SU-DHL-6 (cell line): ENCODE measurements around the gene NDN.
"Not testable (repeated sequence)": the region's sequence is repeated elsewhere in the genome, so short reads cannot be mapped to it uniquely, and the experiment has no call there.

Experiments
- H2AFZ ChIP-seq: fragments of 200-600 bp; sonication (generic); 2 replicates; pipeline ENCODE4 v1.6.1; 2014; ENCODE audit warnings: low read depth, mild to moderate bottlenecking, moderate library complexity, mixed read lengths, antibody characterized with exemption, low read length; ENCODE audit not compliant: severe bottlenecking
- H3F3A ChIP-seq: fragments of 200-600 bp; shearing (Covaris generic); 2 replicates; pipeline ENCODE4 v1.6.0; 2016; ENCODE audit warnings: antibody characterized with exemption, mild to moderate bottlenecking; ENCODE audit not compliant: insufficient read depth
- H3K27ac ChIP-seq: fragments of 200-600 bp; sonication (generic); 2 replicates; pipeline ENCODE4 v1.5.1; 2016; ENCODE audit warnings: low read depth, mild to moderate bottlenecking, low read length, moderate library complexity, mixed read lengths
- H3K27me3 ChIP-seq: fragments of 200-600 bp; sonication (generic), shearing (Covaris generic); 2 replicates; pipeline ENCODE4 v1.6.0; 2014; ENCODE audit warnings: mild to moderate bottlenecking, low read length
- H3K36me3 ChIP-seq: fragments of 200-600 bp; sonication (generic); 2 replicates; pipeline ENCODE4 v1.6.1; 2014; ENCODE audit warnings: mild to moderate bottlenecking, low read length, mixed read lengths
- H3K4me2 ChIP-seq: fragments of 300-600, 200-600 bp; shearing (Covaris generic), sonication (generic); 2 replicates; pipeline ENCODE4 v1.6.0; 2014; ENCODE audit warnings: low read length, low read depth, mild to moderate bottlenecking; ENCODE audit not compliant: poor library complexity, severe bottlenecking
- H3K4me3 ChIP-seq: fragments of 200-600 bp; sonication (generic); 2 replicates; pipeline ENCODE4 v1.5.1; 2014; ENCODE audit warnings: antibody characterized with exemption, low read length, mild to moderate bottlenecking, mixed read lengths; ENCODE audit not compliant: insufficient read depth, poor library complexity, severe bottlenecking
- H3K79me2 ChIP-seq: fragments of 200-600 bp; sonication (generic); 2 replicates; pipeline ENCODE4 v1.6.1; 2014; ENCODE audit warnings: mild to moderate bottlenecking, low read length, moderate library complexity; ENCODE audit not compliant: insufficient read depth
- H3K9ac ChIP-seq: fragments of 200-600 bp; sonication (generic); 2 replicates; pipeline ENCODE4 v1.7.0; 2014; ENCODE audit warnings: mild to moderate bottlenecking, low read length
- H3K9me2 ChIP-seq: fragments of 200-600 bp; sonication (generic); replicated peaks from 2 replicates; pipeline ENCODE4 v1.6.1; 2014; ENCODE audit warnings: low read length; ENCODE audit not compliant: insufficient read depth
- H3K9me3 ChIP-seq: fragments of 200-600 bp; sonication (generic); 2 replicates; pipeline ENCODE4 v1.6.1; 2014; ENCODE audit warnings: low read length, mixed read lengths; ENCODE audit not compliant: insufficient read depth
- H4K20me1 ChIP-seq: fragments of 200-600 bp; sonication (generic); 2 replicates; pipeline ENCODE4 v1.6.1; 2014; ENCODE audit warnings: low read depth, mild to moderate bottlenecking, antibody characterized with exemption, low read length, moderate library complexity, mixed read lengths
- EZH2phosphoT487 ChIP-seq: fragments of 200-600 bp; sonication (generic), shearing (Covaris generic); conservative IDR thresholded peaks from 2 replicates; pipeline ENCODE4 v1.6.1; 2018; ENCODE audit warnings: mild to moderate bottlenecking, antibody characterized with exemption, low read length, moderate library complexity, mixed read lengths
- TF ChIP-seq, protein P1 (sequence below): fragments of 200-600 bp; sonication (generic); IDR thresholded peaks from one replicate; pipeline ENCODE4 v1.5.1; 2017; ENCODE audit warnings: antibody characterized with exemption, mild to moderate bottlenecking, low read length, moderate library complexity; ENCODE audit not compliant: insufficient read depth, poor library complexity, severe bottlenecking

The NDN gene

GRCh38 chr15:23687143-23687470 is at the start of gene NDN:
Gene NDN (minus strand): TSS chr15:23687305. CDS start chr15:23687217, 88 bp downstream.
- no peaks in the 10 kb centered on the region for H4K20me1 ChIP-seq
- H3K4me2 ChIP-seq: no peak within 1 kb of the TSS
- TF ChIP-seq, protein P1, sequence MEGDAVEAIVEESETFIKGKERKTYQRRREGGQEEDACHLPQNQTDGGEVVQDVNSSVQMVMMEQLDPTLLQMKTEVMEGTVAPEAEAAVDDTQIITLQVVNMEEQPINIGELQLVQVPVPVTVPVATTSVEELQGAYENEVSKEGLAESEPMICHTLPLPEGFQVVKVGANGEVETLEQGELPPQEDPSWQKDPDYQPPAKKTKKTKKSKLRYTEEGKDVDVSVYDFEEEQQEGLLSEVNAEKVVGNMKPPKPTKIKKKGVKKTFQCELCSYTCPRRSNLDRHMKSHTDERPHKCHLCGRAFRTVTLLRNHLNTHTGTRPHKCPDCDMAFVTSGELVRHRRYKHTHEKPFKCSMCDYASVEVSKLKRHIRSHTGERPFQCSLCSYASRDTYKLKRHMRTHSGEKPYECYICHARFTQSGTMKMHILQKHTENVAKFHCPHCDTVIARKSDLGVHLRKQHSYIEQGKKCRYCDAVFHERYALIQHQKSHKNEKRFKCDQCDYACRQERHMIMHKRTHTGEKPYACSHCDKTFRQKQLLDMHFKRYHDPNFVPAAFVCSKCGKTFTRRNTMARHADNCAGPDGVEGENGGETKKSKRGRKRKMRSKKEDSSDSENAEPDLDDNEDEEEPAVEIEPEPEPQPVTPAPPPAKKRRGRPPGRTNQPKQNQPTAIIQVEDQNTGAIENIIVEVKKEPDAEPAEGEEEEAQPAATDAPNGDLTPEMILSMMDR: no peak
- TF ChIP-seq EZH2phosphoT487: no peak
- H3K9me2 ChIP-seq: no peaks in the 10 kb centered on the region
- H3K4me3 ChIP-seq: no peak within 1 kb of the TSS
- H3K27me3 ChIP-seq: no peaks in the 10 kb centered on the region
- no peaks in the 10 kb centered on the region for H3K36me3 ChIP-seq
- H3K9me3 ChIP-seq: no peaks in the 10 kb centered on the region
- H3K27ac ChIP-seq: no peak within 1 kb of the TSS
- H3K9ac ChIP-seq: no peak within 1 kb of the TSS
- H3K79me2 ChIP-seq: no peaks in the 10 kb centered on the region
- H2AFZ ChIP-seq: no peak within 1 kb of the TSS
- H3F3A ChIP-seq: no peaks in the 10 kb centered on the region

DNA sequence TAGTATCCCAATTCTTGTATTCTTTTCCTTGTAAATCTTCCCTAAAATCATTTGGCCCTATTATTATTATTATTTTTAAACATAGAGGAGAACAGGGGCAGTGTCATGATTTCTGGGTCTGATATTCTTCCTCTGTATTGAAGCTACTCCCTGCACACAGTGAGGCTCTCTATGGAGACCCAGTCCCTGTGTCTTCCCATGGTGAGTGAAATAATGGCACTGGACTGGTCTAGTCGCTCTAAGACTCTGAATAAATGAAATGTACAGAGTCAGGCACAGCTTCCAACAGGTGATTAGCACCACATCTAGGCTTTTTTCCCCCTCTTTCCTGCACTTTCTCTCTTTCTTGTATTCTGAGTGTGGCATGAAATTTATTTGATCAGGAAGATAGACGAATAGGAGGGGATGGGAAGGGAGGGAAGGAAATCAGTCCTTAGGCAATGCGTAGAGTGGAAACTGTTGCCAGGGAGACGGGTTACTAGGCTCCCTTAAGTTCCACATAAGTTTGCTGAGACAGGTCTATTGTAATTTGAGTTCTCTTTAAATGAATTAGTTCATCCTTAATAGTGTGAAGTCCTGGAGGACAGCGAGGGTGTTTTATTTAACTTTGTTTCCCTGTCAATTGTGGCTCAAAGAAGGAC is 49.0 kb upstream of the NDN start:
- Histone ChIP-seq H3K4me2 (no peak overlapping the region), H3K27ac (no peak overlapping the region), H4K20me1 (no peaks in the 10 kb centered on the region), H3K79me2 (no peaks in the 10 kb centered on the region), H3F3A (no peaks in the 10 kb centered on the region), H3K9me2 (no peaks in the 10 kb centered on the region), H3K27me3 (no peaks in the 10 kb centered on the region), H3K9me3 (no peaks in the 10 kb centered on the region), H3K36me3 (no peaks in the 10 kb centered on the region), H3K9ac (no peak overlapping the region), H3K4me3 (no peak overlapping the region), H2AFZ (no peak overlapping the region)
- TF ChIP-seq, protein P1: no peak
- TF ChIP-seq EZH2phosphoT487: no peak

- H3K9ac ChIP-seq: no peak overlapping the region
- no peak overlapping the region for H3K4me2 ChIP-seq
- no peak for TF ChIP-seq EZH2phosphoT487
- TF ChIP-seq, protein P1: no peak
- no peak overlapping the region for H3K27ac ChIP-seq
- H2AFZ ChIP-seq: no peak overlapping the region
- no peaks in the 10 kb centered on the region for H3K79me2 ChIP-seq
- no peaks in the 10 kb centered on the region for H3K36me3 ChIP-seq
- no peaks in the 10 kb centered on the region for H3K27me3 ChIP-seq
- no peaks in the 10 kb centered on the region for H4K20me1 ChIP-seq
- H3K4me3 ChIP-seq: no peak overlapping the region
- H3K9me3 ChIP-seq: no peaks in the 10 kb centered on the region
- H3F3A ChIP-seq: no peaks in the 10 kb centered on the region
- no peaks in the 10 kb centered on the region for H3K9me2 ChIP-seq
Observed at GRCh38 chr15:23734862-23735261, 47.8 kb upstream of the NDN start.

DNA sequence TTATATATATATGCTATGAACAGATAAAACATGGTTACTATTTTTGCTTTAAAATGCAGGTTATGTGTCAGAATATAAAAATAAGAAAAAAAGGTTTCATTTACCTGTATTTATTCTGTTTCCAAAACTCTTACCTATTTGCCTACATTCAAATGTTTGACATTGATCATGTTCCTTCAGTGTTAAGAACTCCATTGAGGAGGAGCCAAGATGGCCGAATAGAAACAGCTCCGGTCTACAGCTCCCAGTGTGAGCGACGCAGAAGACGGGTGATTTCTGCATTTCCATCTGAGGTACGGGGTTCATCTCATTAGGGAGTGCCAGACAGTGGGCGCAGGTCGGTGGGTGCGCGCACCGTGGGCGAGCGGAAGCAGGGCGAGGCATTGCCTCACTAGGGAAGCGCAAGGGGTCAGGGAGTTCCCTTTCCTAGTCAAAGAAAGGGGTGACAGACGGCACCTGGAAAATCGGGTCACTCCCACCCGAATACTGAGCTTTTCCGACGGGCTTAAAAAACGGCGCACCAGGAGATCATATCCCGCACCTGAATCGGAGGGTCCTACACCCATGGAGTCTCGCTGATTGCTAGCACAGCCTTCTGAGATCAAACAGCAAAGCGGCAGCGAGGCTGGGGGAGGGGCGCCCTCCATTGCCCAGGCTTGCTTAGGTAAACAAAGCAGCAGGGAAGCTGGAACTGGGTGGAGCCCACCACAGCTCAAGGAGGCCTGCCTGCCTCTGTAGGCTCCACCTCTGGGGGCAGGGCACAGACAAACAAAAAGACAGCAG is 27.0 kb upstream of the NDN start:
- H3K4me2 ChIP-seq, H3K27ac ChIP-seq, H3K9me2 ChIP-seq, H3F3A ChIP-seq, H3K9me3 ChIP-seq, H4K20me1 ChIP-seq, H3K36me3 ChIP-seq, H3K4me3 ChIP-seq, H3K79me2 ChIP-seq, H3K27me3 ChIP-seq, H3K9ac ChIP-seq, H2AFZ ChIP-seq: not testable (repeated sequence)
